EH (cell line): ENCODE data around the gene CYP24A1.
A peak's percentile ranks its signal among the peaks of the same experiment; 100 is the strongest.

Source experiments
- DNase-seq: peaks from one replicate; pipeline ENCODE4 v3.0.0-alpha.2; 2015; ENCODE audit warnings: low read depth

Gene CYP24A1

DNA sequence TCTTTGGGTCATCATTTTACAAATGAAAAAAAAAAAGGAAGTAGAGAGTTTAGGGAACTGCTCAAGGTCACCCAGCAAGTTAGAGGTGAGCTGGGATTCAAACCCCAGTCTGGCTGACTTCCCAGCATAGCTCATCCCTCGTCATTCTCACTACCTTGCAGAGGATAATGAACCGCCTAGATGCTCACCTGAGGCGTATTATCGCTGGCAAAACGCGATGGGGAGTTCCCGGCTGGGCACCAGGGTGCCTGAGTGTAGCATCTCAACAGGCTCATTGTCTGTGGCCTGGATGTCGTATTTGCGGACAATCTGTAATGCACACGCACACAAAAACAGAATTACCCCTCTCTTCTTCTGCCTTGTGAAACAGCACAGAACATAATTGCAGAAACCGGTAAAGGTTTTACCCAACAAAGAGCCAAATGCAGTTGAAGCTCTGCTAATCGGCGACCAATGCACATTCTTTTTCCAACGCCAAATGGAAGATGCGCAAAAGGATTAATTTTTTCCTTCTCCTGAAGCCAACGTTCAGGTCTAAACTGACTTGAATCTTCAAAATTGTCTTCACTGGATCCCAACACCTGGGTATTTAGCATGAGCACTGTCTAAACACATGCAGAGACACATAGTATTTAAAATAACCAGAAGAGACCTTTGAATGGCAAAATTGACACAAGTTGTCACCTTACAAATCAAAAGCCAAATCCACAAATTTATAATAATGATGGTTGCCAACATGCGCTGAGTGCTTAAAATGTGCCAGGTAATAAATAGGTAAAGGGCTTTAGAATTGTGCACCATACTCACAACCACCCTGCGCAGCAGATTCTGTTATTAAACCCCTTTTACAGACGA, 16.6 kb downstream of the CYP24A1 start:
- no peak for DNase-seq

DNA sequence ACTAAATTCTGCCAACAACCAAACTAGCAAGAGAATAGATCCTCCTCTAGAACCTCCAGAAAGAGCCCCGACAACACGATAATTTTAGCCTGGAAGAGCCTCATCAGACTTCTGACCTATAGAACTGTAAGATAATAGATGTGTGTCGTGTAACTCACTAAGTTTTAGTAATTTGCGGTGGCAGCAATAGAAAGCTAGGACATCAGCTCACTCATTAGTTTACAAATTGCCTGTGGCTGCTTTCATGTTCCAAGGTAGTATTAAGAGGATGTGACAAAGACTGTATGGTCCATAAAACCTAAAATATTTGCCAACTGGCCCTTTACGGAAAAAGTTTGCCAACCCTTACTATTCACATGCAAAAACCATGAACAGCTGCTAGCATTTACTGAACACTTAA, 17.3 kb downstream of the CYP24A1 start:
- DNase-seq, result no peak

DNA sequence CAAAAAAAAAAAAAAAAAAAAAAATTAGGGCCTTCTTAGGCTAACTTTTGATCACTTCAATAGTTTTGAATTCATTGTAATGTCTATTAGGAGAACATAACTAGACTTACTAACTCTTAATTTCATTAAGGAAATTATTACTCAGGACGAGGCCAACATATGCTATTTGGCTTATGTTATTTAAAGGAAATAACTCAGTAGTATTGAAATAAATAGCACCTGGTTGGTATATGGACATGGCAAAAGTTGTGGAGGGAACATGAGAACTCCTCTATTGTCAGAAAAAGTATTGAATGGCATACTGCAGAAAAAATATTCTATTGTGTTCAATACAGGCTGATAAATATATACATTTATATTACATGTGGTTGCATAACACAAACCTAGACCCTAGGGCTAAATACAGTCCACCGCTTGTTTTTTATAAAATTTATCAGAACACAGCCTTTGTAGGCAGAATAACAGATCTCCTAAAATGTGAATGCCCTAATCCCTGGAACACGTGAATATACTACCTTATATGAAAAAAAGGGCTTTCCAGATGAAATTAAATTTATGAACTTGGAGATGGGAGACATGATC, 18.0 kb downstream of the CYP24A1 start:
- DNase-seq, result no peak

DNA sequence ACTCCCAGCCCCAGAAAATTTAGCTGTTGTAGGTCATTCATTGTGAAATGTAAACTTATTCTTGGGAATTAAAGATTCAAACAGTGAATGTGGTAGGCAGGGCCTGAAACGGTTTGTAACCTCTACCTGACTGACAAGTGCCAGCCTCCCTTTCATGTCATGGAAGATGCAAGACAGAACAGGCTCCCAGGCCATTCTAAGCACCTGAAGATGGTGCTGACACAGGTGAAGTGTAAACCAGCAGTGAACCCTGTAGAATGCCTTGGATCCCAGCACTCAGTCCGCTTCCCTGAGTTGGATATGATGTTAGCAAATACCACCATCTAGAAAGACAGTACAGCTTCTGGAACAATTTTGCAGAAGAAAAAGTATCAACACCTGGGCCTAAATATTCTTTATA, 19.3 kb downstream of the CYP24A1 start:
- DNase-seq, result no peak

DNA sequence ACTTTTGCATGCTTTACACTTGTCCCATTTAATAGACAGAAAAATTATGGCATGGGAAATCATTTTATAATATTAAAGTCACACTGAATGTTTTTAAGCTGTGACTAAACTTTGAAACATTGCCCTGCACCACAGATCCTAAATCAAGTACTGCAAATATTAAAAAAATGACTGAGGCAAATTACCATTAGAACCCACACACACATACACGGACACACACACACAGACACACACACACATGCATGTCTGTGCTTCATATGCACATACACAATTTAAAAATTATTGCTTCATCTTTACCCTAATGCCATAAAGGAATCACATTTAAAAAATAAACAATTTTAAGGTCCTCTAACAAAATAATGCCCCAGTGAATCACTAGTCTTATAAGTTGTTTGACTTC, 19.9 kb downstream of the CYP24A1 start:
- no peak for DNase-seq

DNA sequence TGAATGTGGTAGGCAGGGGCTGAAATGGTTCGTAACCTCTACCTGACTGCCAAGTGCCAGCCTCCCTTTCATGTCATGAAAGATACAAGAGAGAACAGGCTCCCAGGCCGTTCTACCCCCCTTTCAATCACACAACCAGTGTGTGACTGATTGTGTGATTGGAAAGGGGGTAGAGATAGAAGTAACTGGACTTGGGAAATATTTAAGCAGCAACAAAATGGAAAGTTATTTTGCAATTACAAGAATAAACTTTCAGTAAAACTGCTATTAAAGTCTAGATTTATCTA, 20.8 kb downstream of the CYP24A1 start:
- DNase-seq, result no peak

DNA sequence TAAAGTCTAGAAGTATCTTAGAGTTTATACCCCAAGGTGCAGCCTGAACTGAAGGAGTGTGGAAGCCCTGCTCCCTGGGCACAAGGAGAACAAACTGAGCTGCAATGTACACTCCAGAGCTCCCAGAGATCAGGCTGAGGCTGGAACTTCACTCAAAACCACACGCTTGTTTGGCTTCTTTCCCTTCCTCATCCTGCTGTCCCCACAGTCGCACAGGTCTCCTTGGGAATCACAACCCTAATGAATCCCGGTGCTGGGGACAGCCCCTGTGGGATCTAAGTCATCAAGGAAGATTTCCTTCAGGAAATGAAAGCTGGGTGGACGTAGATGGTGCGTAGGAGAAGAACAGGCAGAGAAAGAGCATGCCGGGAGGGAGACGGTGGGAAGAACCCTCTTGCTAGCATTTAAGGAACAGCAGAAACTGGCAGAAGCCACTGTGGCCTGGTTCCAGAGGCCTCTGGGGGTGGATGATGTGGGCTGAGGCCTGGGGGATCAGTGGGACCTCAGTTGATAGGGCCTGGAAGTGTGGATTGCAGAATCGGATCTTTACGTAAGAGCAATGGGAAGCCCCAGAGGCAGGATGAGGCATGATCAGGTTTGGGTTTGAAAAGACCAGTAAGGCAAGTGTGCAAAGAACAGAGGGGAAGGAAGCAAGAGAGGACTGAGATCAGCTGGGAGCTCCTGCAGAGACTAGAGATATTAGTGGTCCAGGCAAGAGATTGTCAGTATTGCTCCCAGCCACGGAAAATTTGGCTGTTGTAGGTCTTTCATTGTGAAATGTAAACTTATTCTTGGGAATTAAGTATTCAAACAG, 21.4 kb downstream of the CYP24A1 start:
- no peak for DNase-seq

DNA sequence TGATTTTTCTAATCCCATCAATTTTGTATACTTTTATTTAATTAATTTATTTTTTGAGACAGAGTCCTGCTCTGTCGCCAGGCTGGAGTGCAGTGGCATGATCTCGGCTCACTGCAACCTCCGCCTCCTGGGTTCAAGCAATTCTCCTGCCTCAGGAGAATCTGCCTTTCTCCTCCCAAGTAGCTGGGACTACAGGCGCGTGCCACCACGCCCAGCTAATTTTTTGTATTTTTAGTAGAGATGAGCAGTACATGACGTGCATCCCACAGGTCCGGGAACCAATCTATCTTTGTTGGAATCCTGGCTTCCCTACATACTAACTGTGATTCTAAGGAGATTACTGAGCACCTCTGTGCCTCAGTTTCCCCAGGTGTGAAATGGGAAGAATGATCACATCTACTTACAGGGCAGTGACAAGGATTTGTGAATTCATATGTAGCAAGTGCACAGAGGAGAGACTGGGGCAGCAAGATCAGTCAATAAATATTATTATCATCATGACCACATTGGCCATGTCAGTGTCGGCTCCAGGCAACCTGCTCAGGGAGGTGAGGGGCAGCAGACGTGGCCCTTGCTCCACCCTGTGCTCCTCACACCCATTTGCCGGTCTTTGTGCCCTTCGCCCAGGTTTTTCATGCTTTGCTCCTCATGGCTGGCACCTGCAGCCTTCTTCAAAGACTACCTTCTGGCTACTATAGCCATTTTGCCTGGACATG, 22.1 kb downstream of the CYP24A1 start:
- no peak for DNase-seq

DNA sequence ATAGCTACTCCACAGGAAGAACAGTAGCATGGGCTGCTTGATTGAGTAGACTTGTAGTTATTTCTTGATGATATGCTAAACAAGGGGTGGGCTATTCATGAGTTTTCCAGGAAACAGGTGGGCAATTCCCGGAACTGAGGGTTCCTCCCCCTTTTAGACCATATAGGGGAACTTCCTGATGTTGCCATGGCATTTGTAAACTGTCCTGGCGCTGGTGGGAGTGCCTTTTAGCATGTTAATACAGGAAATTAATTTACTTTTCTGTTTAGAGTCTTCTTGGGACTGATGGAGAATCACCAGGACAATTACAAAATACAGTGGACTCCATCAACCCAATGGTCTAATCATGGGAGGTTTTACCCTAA, 22.7 kb downstream of the CYP24A1 start:
- no peak for DNase-seq

DNA sequence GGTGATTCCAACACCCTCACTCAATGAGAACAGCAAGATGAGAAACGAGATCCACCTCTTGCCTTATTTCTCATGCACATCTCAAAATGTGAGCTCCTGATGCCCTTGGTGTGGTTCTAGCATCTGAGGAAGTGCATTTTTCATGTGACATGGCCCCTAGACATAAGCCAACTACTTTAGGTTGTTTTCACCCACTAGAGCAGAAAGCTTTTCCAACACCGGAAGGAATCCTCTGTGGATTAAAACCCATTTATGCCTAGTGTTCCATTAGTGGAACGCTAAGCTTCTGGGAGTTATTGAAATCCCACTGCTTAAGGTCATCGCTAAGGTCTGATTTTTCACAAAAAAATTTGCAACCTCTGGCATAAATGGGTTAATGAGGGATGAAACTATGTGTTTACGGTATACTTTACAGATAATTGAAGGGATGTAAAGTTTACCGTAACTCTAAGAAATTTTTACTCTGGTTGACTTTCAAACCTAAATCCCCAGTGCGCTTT, 24.0 kb downstream of the CYP24A1 start:
- no peak for DNase-seq

DNA sequence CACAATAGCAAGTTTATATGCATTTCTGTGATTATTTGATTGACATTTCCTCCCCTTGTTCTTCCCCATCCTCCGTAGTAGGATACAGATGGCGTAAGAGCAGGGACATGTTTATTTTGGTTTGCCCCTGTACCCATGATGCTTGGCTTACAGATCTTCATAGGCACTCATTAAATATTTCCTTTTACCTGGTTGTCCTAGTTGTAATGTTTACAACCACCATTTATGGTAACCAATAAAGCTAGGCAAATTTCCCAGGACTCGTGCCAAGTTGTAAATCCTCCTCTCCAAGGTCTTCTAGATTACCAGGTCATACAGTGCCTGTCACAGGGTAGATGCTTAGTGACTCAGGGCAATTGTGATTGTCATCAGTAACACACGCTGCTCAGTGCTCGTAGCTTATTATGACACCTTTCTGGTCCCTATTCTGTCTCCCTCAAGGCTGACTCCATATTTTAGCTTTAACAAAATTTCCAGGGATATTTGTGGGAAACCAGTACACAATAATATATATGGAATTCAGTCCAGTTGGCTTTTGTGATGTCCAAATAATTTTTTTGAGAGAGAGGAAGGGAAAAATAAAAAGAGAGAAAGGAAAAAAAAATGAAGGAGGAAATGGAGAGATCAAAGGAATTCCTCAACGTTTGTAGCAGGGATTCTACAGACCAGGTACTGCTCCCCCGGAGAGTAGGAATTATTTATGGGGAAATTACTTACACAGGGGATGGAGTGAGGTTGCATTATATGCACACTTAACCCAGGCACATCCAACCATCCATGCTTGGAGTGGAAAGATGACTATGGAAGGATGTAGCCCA, 24.6 kb downstream of the CYP24A1 start:
- no peak for DNase-seq

DNA sequence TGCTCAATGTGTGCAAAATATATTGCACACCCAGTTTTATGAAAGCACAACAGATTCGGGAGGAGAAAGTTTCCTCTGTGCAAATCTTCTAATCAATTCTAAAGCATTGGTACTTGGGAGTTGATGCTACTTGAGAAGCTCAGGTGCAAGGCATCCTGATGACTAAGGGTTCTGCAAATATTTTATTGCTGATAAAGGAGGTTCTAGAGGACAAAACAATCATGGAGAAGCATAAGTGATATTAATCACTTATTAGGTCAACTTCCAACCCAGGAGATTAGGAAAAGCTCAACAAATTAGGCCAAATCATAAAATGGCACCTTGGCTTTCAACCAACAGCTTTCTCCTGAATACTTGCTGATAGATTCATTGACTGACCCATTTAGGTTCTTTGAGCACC, 27.1 kb downstream of the CYP24A1 start:
- no peak for DNase-seq

DNA sequence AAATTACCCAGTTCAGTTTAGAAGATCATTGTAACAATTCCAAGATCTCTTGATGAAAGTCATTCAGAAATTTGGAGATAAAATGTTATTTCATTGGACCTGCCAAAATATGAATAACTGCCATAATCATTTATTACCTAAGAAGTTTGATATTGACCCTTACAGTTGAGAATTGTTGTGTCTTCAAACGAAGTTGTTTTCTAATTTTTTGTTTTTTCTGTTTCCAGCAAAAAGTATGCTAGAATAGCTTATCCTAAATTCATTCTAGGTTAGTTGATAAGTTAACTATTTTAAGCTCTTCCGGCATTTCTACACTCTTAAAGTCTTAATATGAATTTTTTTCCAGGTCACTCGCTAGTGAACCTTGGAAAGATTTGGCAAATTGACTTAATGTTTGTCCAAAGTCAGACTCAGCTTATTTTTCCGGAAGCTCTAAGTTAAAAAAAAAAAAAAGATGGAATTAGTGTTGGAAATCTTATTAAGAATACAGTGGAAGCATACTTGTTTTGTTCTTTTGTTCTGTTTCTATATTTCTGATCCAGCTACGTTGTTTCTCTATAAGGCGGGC, 28.9 kb downstream of the CYP24A1 start:
- DNase-seq, result no peak

DNA sequence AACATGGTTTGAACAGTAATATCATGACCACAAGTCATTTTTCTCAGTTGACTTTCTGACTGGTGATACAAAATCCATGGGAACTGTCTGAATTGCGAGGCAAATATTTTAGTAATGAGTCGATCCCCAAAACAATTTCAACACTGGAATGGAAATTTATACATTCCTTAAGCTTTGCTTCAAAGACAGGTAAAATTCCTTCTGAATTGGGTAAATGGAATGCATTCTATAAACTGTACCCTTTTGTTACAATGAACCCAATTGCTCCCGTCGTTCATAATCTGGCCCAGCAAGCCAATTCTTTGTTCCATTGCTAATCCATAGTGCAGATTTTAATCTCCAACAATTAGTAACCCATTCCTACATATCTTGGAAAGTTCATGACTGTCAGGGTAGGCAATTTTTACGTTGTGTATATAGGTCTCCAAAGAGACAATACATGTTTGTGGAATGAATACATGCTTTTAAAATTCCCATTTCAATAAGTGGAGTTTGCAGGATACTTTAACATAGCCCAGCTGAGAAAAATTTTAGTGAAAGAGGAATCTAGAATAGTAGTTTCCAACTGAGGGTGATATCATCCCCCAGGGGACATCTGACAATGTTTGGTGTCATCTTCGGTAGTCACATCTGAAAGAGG, 32.7 kb downstream of the CYP24A1 start:
- peak; percentile 79 for DNase-seq

DNA sequence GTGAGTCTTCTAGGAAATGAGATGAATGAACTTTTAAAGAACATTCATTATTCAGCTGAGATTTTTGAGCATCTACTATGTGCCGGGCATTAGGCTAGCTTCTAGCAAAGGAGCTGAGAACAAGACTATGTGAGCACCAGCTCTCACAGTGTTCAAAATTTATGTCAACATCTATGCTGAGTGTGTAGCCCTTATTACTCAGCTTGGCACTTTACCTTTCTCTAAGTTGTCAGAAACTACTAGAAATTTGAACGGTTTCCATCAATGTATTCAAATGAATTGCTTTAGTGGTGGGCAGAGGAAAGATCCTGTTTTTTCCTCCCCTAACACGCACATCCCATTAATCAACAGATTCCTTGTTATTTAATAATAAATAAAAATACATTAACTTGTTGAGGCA, 33.3 kb downstream of the CYP24A1 start:
- DNase-seq, result no peak

DNA sequence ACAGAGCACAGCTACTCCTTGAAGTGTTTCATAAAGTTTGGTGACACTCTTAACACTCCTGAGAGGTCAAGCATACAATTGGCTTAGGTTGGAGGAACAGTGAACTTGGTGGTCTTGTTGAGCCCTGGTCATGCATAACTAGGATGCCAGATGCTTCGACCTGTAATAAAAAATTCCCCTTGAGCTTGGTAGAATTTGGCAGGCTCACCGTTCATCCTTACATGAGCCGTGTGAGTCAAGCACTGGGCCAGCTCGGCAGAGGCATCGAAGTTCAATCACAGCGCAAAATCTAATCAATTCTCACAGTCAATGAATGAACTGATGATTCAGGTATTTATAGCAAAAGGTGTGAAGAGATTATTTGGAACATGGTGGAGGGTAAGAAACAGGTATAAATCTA, 33.7 kb downstream of the CYP24A1 start:
- no peak for DNase-seq

DNA sequence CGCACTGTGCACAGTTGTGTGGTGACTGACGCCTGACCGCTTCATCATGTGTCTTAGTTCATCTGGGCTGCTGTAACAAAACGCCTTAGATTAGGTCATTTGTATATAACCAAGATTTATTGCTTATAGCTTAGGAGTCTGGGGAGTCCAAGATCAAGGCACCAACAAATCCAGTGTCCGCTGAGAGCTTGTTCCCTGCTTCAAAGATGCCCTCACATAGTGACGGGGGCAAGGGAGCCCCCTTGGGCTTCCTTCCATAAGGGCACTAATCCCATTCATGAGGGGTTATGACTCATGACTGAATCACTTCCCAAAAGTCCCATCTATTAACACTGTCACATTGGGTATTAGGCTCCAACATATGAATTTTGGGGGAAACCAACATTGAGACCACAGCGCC, 34.6 kb downstream of the CYP24A1 start:
- peak; percentile 18 for DNase-seq

DNA sequence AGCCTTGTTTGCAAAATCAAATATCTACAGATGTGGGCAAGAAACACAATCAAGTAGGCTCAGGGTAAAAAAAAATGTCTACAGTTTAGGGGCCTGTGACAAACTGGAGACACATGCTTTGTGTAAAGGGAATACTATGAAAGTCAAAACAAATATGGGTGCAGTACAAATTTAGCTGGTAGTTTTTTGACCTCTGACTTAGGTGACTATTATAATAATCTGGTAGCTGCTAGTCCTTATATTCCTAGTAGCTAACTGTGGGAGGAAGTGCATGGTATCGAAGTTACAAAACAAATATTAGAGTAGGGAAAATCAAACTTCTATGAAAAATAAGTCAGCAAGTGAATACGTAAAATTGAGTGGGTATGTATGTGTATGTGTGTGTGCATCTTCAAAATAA, 35.4 kb downstream of the CYP24A1 start:
- DNase-seq, result no peak

DNA sequence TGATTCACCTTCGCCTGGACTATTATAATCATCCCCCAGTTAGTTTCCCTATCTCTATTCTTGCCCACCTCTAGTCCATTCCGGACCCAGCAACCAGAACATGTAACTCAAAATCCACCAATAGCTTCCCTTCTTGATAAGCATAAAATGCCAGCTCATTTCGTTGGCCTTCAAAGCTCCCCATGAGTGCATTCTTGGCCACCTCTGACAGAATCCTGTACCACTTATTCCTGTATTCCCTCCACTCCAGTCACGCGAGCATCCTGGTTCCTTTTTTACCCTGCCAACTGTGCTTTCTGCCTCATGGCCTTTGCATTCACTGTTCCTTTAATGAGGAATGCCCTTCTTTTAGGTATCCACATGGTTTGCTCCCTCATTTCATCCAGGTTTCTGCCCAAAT, 36.7 kb downstream of the CYP24A1 start:
- peak; percentile 12 for DNase-seq

DNA sequence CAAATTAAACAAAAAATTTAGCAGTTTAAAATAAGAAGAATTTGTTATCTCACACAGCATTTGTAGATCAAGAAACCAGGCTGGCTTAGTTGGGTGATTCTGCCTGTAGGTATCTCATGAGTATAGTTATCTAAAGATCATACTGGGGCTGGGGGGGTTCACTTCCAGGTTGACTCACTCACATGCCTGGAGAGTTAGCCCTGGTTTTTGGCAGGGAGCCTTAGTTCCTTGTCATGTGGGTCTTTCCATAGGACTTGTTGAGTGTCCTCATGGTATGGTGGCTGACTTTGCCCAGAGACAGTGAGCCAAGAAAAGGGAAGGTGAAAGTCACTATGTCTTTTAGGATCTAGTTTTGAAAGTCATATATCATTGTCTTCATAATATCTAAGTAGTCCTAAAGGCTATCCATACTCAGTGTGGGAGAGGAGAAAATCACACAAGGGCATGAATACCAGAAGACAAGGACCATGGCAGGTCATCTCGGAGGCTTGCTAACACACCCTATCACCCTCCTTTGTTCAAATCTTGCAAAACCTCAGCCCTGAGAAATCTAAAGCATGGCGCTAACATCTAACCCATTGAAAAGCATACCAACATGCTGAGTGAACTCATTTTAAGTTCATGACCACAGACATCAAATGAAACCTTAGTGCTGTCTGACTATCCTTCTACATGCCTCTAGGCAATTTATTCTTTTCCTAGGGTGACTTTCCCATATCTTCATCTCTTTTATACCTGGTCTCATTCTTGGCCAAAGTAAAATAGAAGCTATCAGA, 39.2 kb downstream of the CYP24A1 start:
- peak; percentile 84 for DNase-seq
